ENCODE results near the gene PI16.
"Not testable (repeated sequence)": the region's sequence is repeated elsewhere in the genome, so short reads cannot be mapped to it uniquely, and the experiment has no call there.

Gene PI16

DNA sequence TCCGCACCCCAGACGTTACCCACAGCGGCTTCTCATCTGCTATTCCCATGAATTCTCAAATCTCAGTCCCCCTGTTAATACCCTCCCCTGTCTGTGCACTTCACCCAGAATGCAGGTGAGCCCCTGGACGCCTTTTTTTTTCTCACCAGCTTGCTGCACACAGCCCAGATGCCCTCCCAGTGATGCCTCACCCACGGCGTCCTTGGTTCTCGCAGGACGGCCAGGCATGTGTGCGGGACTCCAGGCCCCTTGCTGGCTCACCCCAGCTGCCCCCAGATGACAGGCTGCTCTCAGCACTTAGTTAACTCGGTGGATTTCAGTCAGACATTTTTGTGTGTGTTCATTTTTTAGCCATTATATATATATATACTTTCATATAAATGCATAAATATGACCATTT is 25.4 kb upstream of the PI16 start:
- DNase-seq, result no peak

DNA sequence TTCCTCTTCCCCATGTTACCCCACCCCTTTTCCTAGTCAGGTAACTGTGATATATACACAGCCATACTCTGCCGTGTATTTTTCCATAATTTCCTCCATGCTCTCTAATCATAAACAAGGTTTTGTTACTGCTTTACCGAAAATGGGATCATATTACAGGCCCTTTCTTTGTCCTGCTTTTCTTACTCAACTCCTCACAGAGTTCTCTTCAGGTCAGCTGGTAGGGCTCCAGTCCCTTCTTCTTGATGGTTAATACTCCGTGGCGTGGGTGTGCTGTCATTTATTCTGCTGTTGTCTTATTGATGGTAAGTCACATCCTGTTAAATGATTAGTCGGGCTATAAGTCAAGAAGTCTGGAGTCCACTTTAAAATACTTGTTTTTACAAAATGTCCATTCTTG is 24.9 kb upstream of the PI16 start:
- DNase-seq, result no peak

DNA sequence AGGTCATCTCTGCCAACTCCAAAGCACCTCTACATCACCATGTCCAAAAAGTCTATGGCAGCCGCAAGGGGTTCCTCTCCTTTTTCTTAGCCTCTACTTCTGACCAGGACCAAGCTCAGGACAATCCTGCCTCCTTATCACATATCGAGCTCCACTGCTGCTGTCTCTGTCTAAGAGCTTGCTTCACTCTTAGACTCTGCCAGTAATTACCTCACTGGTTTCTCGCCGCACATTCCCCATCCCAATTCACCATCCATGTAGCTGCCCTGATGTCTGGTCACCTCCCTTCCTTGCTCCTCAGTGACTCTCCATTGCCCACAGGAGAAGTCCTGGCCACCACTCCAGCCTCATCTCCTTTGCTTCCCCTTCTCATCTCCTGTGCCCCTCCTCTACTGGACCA is 24.1 kb upstream of the PI16 start:
- no peak for DNase-seq

DNA sequence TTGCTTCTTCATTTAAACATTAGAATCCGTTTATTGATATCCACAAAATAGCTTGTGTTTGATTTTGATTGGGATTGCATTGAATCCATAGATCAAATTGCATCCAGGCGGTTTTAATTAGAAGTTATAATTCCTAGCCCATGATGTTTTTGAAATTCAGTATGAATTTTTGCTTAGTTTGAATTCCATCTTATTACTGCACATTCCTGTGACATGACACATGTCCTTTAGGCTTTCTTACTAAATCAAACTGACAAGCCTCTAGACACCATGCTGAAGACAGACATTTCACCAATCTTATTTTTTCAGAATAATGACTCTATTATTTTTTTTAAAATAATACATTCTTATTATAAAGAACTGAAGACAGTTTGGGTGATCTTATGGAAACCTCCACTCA is 21.4 kb upstream of the PI16 start:
- no peak for DNase-seq

GRCh38 chr6:36933519-36933918 is 21.0 kb upstream of the PI16 start:
- DNase-seq, result no peak

DNA sequence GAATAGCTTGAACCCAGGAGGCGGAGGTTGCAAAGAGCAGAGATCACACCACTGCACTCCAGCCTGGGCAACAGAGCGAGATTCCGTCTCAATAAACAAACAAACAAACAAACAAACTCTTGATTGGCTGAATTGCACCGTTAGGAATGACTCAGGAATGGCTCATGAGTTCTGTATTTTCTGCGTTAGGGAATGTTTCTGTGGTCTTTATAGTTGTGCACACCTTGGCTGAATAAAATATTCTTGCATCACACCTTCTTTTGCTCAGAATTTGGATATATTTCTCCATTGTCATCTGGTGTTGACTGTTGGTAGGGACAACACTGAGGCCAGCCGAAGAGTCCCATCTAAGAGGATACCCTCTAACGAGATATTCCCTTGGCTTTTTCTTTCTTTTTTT is 19.6 kb upstream of the PI16 start:
- DNase-seq, result no peak

GRCh38 chr6:36936824-36937223 is 17.7 kb upstream of the PI16 start:
- no peak for DNase-seq

- DNase-seq, result no peak
Observed at GRCh38 chr6:36937896-36938295, 16.6 kb upstream of the PI16 start.

DNA sequence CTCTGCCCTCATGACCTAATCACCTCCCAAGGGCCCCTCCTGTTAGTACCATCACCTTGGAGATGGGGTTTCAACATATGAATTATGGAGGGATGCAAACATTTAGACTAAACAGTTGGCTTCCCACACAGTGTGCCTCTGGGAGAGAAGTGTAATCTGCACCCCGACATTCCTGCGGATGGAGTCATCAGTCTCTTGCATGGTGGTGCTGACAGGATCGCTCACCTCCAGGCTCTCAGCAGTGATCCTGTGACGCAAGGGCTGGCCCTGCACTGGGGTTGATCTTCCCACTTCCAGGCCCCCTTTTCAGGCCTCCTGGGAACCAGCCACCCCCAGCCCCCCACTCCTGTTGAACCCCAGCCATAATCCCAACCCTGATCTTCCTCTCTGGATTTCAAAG is 16.0 kb upstream of the PI16 start:
- no peak for DNase-seq

GRCh38 chr6:36939005-36939404 is 15.5 kb upstream of the PI16 start:
- DNase-seq, result not testable (repeated sequence)

GRCh38 chr6:36940027-36940426 is 14.5 kb upstream of the PI16 start:
- DNase-seq, result no peak

GRCh38 chr6:36941561-36941960 is 13.0 kb upstream of the PI16 start:
- DNase-seq, result not testable (repeated sequence)

DNA sequence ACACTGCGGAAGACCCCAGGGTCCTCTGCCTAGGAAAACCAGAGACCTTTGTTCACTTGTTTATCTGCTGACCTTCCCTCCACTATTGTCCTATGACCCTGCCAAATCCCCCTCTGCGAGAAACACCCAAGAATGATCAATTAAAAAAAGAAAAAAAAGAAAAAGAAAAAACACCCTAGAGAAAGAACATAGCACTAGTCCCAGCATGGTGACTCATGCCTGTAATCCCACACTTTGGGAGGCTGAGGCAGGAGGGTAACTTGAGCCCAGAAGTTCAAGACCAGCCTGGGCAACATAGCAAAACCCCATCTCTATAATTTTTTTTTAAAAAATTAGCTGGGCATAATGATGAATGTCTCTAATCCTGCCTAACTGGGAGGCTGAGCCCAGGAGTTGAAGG is 12.2 kb upstream of the PI16 start:
- DNase-seq, result not testable (repeated sequence)

DNA sequence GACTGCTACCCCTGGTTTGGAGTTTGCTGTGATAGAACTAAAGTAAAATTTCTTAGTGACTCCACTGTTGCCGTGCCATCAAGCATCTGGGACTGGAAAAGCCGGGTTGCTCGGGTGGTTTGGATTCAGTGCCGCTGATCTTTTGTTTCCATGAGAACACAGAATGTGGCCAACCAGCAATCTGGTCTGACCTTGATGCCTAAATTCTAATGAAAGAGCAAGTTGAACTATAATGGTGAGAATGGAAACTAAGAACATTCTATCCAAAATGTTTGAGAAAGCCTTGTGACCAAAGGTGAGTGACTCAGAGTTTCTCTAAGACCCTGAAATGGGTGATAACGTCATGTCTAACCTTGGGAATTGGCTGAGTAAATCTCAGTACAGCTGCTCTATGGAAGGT is 9.9 kb upstream of the PI16 start:
- DNase-seq, result no peak

DNA sequence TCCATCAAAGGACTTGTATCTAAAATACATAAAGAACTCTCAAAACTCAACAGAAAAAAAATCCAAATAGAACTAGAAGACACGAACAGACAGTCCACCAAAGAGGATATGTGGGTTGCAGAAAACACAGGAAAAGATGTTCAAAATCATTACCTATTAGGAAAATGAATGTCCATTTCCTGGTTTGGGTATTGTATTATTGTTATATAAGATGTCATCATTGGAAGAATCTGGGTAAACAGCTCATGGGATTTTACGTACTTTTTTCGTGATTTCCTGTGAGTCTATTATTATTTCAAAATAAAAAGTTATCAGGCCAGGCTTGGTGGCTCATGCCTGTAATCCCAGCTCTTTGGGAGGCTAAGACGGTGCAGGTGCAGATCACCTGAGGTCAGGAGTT is 9.2 kb upstream of the PI16 start:
- DNase-seq, result no peak

DNA sequence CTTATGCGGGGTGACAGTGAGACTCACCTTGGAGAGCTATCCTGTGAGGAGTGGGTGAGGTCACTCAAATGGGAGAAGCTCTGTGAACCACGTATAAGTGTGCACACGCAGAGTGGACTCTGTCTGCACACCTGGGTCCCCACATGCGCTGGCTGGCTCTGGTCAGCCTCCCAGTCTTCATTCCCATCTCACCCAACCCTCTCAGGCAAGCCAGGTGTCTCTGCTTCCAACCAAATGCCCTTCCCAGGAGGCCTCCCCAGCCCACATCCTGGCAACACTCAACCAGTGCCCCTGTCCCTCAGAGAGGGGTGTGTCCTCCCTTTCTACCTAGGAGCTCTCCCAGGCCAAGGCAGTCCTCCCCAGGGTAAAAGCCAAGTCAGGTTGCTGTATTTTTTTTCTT is 8.0 kb upstream of the PI16 start:
- DNase-seq, result no peak

DNA sequence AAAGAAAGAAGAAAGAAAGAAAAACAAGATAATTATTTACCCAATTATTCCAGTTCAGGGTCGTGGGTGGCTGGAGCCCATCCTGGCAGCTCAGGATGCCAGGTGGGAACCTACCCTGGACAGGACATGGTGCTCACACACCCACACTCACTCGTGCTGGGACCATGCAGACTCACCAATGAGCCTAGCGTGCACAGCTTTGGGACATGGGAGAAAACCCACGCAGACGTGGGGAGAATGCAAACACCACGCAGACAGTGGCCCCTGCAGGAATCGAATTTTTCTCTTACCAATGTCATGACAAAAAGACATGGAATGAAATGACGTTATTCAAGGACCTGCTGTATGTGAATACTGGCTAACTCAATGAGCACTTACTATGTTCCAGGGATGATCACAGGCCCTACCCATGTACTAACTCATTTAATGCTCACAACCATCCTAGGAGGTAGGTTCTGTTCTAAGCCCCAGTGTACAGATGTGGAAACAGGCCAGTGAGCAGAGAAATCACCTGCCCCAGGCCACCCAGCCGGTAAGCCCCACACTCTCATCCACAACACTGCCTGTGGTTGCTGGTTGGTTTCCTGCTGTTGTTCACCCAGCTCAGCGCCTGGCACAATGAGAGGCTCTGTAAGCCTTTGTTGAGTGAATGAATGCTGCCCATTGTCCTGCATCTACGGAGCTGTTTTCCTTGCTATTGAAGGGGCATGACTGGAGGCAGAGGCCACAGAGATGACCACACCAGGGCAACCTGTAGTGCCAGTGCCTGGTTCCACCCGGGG is 6.8 kb upstream of the PI16 start:
- no peak for DNase-seq

DNA sequence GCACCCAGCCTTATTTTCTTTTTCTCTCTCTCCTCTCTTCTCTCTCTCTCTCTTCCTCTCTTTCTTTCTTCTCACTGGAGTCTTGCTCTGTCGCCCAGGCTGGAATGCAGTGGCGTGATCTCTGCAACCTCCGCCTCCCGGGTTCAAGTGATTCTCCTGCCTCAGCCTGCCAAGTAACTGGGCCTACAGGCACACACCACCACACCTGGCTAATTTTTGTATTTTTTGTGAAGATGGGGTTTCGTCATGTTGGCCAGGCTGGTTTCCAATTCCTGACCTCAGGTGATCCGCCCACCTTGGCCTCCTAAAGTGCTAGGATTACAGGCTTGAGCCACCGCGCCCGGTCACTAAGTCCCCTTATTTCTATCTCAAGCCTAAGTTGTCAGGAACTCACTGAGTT is 5.5 kb upstream of the PI16 start:
- not testable (repeated sequence) for DNase-seq

GRCh38 chr6:36949636-36950035 is 4.9 kb upstream of the PI16 start:
- no peak for DNase-seq

DNA sequence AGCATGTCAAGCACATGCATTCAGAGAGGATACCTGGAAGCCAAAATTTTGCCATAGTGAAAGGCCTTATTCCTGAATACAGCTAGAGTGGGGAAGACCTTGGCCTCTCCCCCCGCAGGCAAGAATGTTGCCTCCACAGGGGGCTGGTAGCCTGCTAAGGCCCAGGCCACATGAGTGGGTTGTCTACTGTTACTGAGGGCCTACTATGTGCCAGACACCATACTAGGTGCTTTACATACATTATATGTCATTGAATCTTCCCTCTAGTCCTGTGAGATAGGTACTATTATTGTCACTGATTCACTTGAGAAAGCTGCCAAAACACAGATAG is 642 bp upstream of the PI16 start:
- no peak for DNase-seq

GRCh38 chr6:36955136-36955535 is 598 bp downstream of the PI16 start:
- no peak for DNase-seq

DNA sequence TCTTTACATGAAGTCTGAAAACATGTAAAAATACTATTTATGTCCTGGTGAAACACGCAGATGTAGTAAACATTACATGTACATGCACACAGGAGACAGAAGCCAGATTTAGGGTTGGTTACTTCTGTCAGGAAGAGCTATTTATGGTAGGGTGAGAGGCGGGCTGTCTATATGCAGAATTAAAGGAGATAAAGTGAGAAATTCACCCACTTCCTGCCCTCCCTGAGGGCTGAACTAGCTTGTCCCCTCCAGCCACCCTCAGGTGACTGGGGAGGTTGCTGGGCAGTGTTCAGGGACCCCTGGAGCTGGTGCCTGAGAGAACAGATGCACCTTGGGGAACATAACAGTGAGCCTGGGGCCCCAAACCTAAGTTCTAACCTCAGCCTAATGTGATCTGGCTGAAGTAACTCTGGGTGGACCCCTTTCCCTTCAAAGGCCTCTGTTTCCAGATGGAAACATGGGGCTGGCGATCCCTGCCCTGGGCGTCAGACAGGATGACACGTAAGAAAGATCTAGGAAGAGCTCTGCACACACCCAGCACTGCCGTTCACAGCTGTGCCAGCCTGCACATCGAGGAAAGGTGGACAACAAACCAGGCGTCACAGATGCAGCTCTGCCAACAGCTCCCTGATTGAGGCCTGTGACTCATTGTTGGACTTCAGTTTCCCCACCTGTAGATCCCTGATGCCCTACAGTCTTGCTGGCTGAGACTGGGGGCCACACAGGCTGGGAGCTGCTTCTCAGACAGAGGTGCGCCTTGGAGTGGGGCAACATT is 1.3 kb downstream of the PI16 start:
- no peak for DNase-seq

GRCh38 chr6:36956446-36956820 is 1.9 kb downstream of the PI16 start:
- no peak for DNase-seq

GRCh38 chr6:36957773-36958271 is 3.3 kb downstream of the PI16 start:
- DNase-seq, result no peak
